SU-DHL-6 (cell line): ENCODE measurements around the gene GLYR1.

ENCODE experiments used
- H2AFZ ChIP-seq: fragments of 200-600 bp; sonication (generic); 2 replicates; pipeline ENCODE4 v1.6.1; 2014; ENCODE audit warnings: low read depth, mild to moderate bottlenecking, moderate library complexity, mixed read lengths, antibody characterized with exemption, low read length; ENCODE audit not compliant: severe bottlenecking
- H3F3A ChIP-seq: fragments of 200-600 bp; shearing (Covaris generic); 2 replicates; pipeline ENCODE4 v1.6.0; 2016; ENCODE audit warnings: antibody characterized with exemption, mild to moderate bottlenecking; ENCODE audit not compliant: insufficient read depth
- H3K27ac ChIP-seq: fragments of 200-600 bp; sonication (generic); 2 replicates; pipeline ENCODE4 v1.5.1; 2016; ENCODE audit warnings: low read depth, mild to moderate bottlenecking, low read length, moderate library complexity, mixed read lengths
- H3K27me3 ChIP-seq: fragments of 200-600 bp; sonication (generic), shearing (Covaris generic); 2 replicates; pipeline ENCODE4 v1.6.0; 2014; ENCODE audit warnings: mild to moderate bottlenecking, low read length
- H3K36me3 ChIP-seq: fragments of 200-600 bp; sonication (generic); 2 replicates; pipeline ENCODE4 v1.6.1; 2014; ENCODE audit warnings: mild to moderate bottlenecking, low read length, mixed read lengths
- H3K4me2 ChIP-seq: fragments of 300-600, 200-600 bp; shearing (Covaris generic), sonication (generic); 2 replicates; pipeline ENCODE4 v1.6.0; 2014; ENCODE audit warnings: low read length, low read depth, mild to moderate bottlenecking; ENCODE audit not compliant: poor library complexity, severe bottlenecking
- H3K4me3 ChIP-seq: fragments of 200-600 bp; sonication (generic); 2 replicates; pipeline ENCODE4 v1.5.1; 2014; ENCODE audit warnings: antibody characterized with exemption, low read length, mild to moderate bottlenecking, mixed read lengths; ENCODE audit not compliant: insufficient read depth, poor library complexity, severe bottlenecking
- H3K79me2 ChIP-seq: fragments of 200-600 bp; sonication (generic); 2 replicates; pipeline ENCODE4 v1.6.1; 2014; ENCODE audit warnings: mild to moderate bottlenecking, low read length, moderate library complexity; ENCODE audit not compliant: insufficient read depth
- H3K9ac ChIP-seq: fragments of 200-600 bp; sonication (generic); 2 replicates; pipeline ENCODE4 v1.7.0; 2014; ENCODE audit warnings: mild to moderate bottlenecking, low read length
- H3K9me2 ChIP-seq: fragments of 200-600 bp; sonication (generic); replicated peaks from 2 replicates; pipeline ENCODE4 v1.6.1; 2014; ENCODE audit warnings: low read length; ENCODE audit not compliant: insufficient read depth
- H3K9me3 ChIP-seq: fragments of 200-600 bp; sonication (generic); 2 replicates; pipeline ENCODE4 v1.6.1; 2014; ENCODE audit warnings: low read length, mixed read lengths; ENCODE audit not compliant: insufficient read depth
- H4K20me1 ChIP-seq: fragments of 200-600 bp; sonication (generic); 2 replicates; pipeline ENCODE4 v1.6.1; 2014; ENCODE audit warnings: low read depth, mild to moderate bottlenecking, antibody characterized with exemption, low read length, moderate library complexity, mixed read lengths
- EZH2phosphoT487 ChIP-seq: fragments of 200-600 bp; sonication (generic), shearing (Covaris generic); conservative IDR thresholded peaks from 2 replicates; pipeline ENCODE4 v1.6.1; 2018; ENCODE audit warnings: mild to moderate bottlenecking, antibody characterized with exemption, low read length, moderate library complexity, mixed read lengths
- TF ChIP-seq, protein P1 (sequence below): fragments of 200-600 bp; sonication (generic); IDR thresholded peaks from one replicate; pipeline ENCODE4 v1.5.1; 2017; ENCODE audit warnings: antibody characterized with exemption, mild to moderate bottlenecking, low read length, moderate library complexity; ENCODE audit not compliant: insufficient read depth, poor library complexity, severe bottlenecking

GLYR1 gene

DNA sequence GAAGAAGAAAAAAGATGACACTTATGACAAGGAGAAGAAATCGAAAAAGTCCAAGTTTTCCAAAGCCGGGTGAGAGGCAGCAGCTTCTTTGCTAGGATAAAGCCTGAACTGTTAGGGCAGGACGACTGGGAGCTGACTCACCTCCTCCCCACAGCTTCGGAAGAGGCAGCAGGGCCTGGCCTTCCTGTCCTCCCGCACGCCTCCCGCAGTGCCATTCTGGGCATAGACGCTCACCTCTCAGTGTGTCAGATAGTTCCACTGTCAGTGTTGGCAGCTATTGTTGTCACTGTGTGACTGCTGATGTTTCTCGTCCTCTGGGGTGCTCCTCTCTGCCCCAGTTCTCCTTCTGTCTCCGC lies 12.8 kb upstream of the GLYR1 start:
- H3K27ac ChIP-seq: no peak overlapping the region
- H3F3A ChIP-seq: no peaks in the 10 kb centered on the region
- TF ChIP-seq EZH2phosphoT487: no peak
- TF ChIP-seq, protein P1, sequence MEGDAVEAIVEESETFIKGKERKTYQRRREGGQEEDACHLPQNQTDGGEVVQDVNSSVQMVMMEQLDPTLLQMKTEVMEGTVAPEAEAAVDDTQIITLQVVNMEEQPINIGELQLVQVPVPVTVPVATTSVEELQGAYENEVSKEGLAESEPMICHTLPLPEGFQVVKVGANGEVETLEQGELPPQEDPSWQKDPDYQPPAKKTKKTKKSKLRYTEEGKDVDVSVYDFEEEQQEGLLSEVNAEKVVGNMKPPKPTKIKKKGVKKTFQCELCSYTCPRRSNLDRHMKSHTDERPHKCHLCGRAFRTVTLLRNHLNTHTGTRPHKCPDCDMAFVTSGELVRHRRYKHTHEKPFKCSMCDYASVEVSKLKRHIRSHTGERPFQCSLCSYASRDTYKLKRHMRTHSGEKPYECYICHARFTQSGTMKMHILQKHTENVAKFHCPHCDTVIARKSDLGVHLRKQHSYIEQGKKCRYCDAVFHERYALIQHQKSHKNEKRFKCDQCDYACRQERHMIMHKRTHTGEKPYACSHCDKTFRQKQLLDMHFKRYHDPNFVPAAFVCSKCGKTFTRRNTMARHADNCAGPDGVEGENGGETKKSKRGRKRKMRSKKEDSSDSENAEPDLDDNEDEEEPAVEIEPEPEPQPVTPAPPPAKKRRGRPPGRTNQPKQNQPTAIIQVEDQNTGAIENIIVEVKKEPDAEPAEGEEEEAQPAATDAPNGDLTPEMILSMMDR: no peak
- H3K9me3 ChIP-seq: no peaks in the 10 kb centered on the region
- H3K9me2 ChIP-seq: no peaks in the 10 kb centered on the region
- H4K20me1 ChIP-seq: no peaks in the 10 kb centered on the region
- peaks cover 12% of the 10 kb centered on the region; the same call in 1 of the 2 replicates for H3K36me3 ChIP-seq
- no peak overlapping the region for H3K9ac ChIP-seq
- no peak overlapping the region for H3K4me2 ChIP-seq
- no peak overlapping the region for H2AFZ ChIP-seq
- H3K79me2 ChIP-seq: peaks cover 33% of the 10 kb centered on the region
- H3K27me3 ChIP-seq: no peaks in the 10 kb centered on the region
- H3K4me3 ChIP-seq: no peak overlapping the region

GRCh38 chr16:4859190-4859899 lies 12.3 kb upstream of the GLYR1 start:
- no peaks in the 10 kb centered on the region for H3F3A ChIP-seq
- no peak overlapping the region for H3K27ac ChIP-seq
- H3K79me2 ChIP-seq: peaks cover 27% of the 10 kb centered on the region
- H3K4me2 ChIP-seq: no peak overlapping the region
- no peaks in the 10 kb centered on the region for H3K9me3 ChIP-seq
- peaks cover 9% of the 10 kb centered on the region; the same call in 1 of the 2 replicates for H3K36me3 ChIP-seq
- TF ChIP-seq EZH2phosphoT487: no peak
- TF ChIP-seq, protein P1: no peak
- H3K4me3 ChIP-seq: no peak overlapping the region
- H3K9ac ChIP-seq: no peak overlapping the region
- no peaks in the 10 kb centered on the region for H3K9me2 ChIP-seq
- no peak overlapping the region for H2AFZ ChIP-seq
- H3K27me3 ChIP-seq: no peaks in the 10 kb centered on the region
- H4K20me1 ChIP-seq: no peaks in the 10 kb centered on the region

- H3K4me3 ChIP-seq: no peak overlapping the region
- H3F3A ChIP-seq: peaks cover 6% of the 10 kb centered on the region
- no peaks in the 10 kb centered on the region for H4K20me1 ChIP-seq
- no peak overlapping the region for H3K9ac ChIP-seq
- H3K9me3 ChIP-seq: no peaks in the 10 kb centered on the region
- no peaks in the 10 kb centered on the region for H3K9me2 ChIP-seq
- H2AFZ ChIP-seq: no peak overlapping the region
- H3K36me3 ChIP-seq: 0 out of 2 replicates have a peak, but pooled peaks cover 3% of the 10 kb centered on the region
- peaks cover 27% of the 10 kb centered on the region for H3K79me2 ChIP-seq
- no peak overlapping the region for H3K4me2 ChIP-seq
- TF ChIP-seq, protein P1: no peak
- TF ChIP-seq EZH2phosphoT487: no peak
- no peak overlapping the region for H3K27ac ChIP-seq
- no peaks in the 10 kb centered on the region for H3K27me3 ChIP-seq
Observed at GRCh38 chr16:4855804-4856203, 8.7 kb upstream of the GLYR1 start.
